OCI-LY7 (cell line): ENCODE data around the gene FKTN. TPM values are rescaled to one million over a fixed set of nuclear protein-coding genes. Genes with fewer than 3 reads are reported as not detected.

Source experiments
- BruUV-seq: library from RNA; stranded (reverse); fragments of 400-500 nt; replicated peaks from 2 replicates; lab custom pipeline; 2021; lab: Mats Ljungman, UMichigan
- CTCF ChIA-PET: fragments of 300-600 bp; sonication (Branson Sonifier 250); formaldehyde crosslinking; loops from one replicate; lab custom pipeline; 2022; ENCODE audit warnings: antibody characterized with exemption; ENCODE audit not compliant: unreplicated experiment; lab: Charles Lee
- POLR2A ChIA-PET: fragments of 300-600 bp; sonication (Branson Sonifier 250); formaldehyde crosslinking; loops from one replicate; lab custom pipeline; 2022; ENCODE audit warnings: antibody characterized with exemption; lab: Charles Lee
- DNase-seq: peaks from one replicate; pipeline ENCODE4 v3.0.0-alpha.2; 2015; ENCODE audit warnings: low spot score
- H2AFZ ChIP-seq: fragments of 200-600 bp; sonication (generic), shearing (Covaris generic); 2 replicates; pipeline ENCODE4 v1.6.1; 2014; ENCODE audit warnings: mild to moderate bottlenecking, antibody characterized with exemption, low read length, moderate library complexity
- H3K27ac ChIP-seq: fragments of 200-600 bp; sonication (generic); 2 replicates; pipeline ENCODE4 v1.5.1; 2014; ENCODE audit warnings: mixed run types, low read depth, mild to moderate bottlenecking, moderate library complexity, low read length, inconsistent platforms; ENCODE audit not compliant: poor library complexity, severe bottlenecking
- H3K36me3 ChIP-seq: fragments of 200-600 bp; sonication (generic); 2 replicates; pipeline ENCODE4 v1.6.1; 2014; ENCODE audit warnings: mild to moderate bottlenecking, antibody characterized with exemption, low read length, moderate library complexity, mixed read lengths; ENCODE audit not compliant: insufficient read depth
- H3K4me1 ChIP-seq: fragments of 200-600 bp; sonication (generic); 2 replicates; pipeline ENCODE4 v1.5.1; 2014; ENCODE audit warnings: mild to moderate bottlenecking, low read length; ENCODE audit not compliant: insufficient read depth, poor library complexity, severe bottlenecking
- H3K4me2 ChIP-seq: fragments of 200-600 bp; sonication (generic); 2 replicates; pipeline ENCODE4 v1.6.1; 2014; ENCODE audit warnings: mild to moderate bottlenecking, low read length
- H3K4me3 ChIP-seq: fragments of 200-600 bp; sonication (generic); 2 replicates; pipeline ENCODE4 v1.5.1; 2014; ENCODE audit warnings: mild to moderate bottlenecking, low read depth, low read length; ENCODE audit not compliant: poor library complexity, severe bottlenecking
- H3K79me2 ChIP-seq: fragments of 200-600 bp; sonication (generic); 2 replicates; pipeline ENCODE4 v1.6.1; 2016; ENCODE audit warnings: low read depth, mild to moderate bottlenecking, low read length, moderate library complexity, mixed read lengths; ENCODE audit not compliant: insufficient read depth
- H3K9me2 ChIP-seq: fragments of 200-600 bp; sonication (generic); 2 replicates; pipeline ENCODE4 v1.6.1; 2016; ENCODE audit warnings: mild to moderate bottlenecking, low read length, mixed read lengths; ENCODE audit not compliant: insufficient read depth
- H3K9me3 ChIP-seq: fragments of 200-600 bp; sonication (generic); 2 replicates; pipeline ENCODE4 v1.6.1; 2014; ENCODE audit warnings: mild to moderate bottlenecking, mixed run types, low read length, mixed read lengths
- H4K20me1 ChIP-seq: fragments of 200-600 bp; sonication (generic); 2 replicates; pipeline ENCODE4 v1.6.1; 2014; ENCODE audit warnings: mild to moderate bottlenecking, antibody characterized with exemption, low read length, moderate library complexity, mixed read lengths; ENCODE audit not compliant: insufficient read depth
- CTCF ChIP-seq: fragments of 200-600 bp; sonication (generic); conservative IDR thresholded peaks from 2 replicates; pipeline ENCODE4 v1.5.1; 2014; ENCODE audit warnings: mild to moderate bottlenecking, antibody characterized with exemption, low read length, moderate library complexity, mixed read lengths
- EZH2phosphoT487 ChIP-seq: fragments of 200-600 bp; sonication (generic); IDR thresholded peaks from 2 replicates; pipeline ENCODE4 v1.6.1; 2018; ENCODE audit warnings: low read depth, borderline replicate concordance, mild to moderate bottlenecking, mixed run types, antibody characterized with exemption, low read length, moderate library complexity, mixed read lengths
- intact Hi-C: fragments of 100-400 bp; cut with micrococcal nuclease; formaldehyde crosslinking; loops from one replicate; pipeline ENCODE4 v1.10.0; 2022; ENCODE audit not compliant: unreplicated experiment
- total RNA-seq, 2 experiments: library from RNA; depleted of rRNA in 1 of 2; stranded (reverse); fragments of >200 nt in 1 of 2; shearing (Covaris generic) in 1 of 2; gene quantifications; 2 replicates each; pipeline ENCODE4 v1.2.3, GENCODE V29; 2014 to 2022

FKTN gene
- total RNA-seq, 2 experiments from 2014 or later = 10.7 to 17.3 TPM

- BruUV-seq = no TSS peak
- Histone ChIP-seq H3K4me2 (no peak overlapping the region), H3K79me2 (no peaks in the 10 kb centered on the region), H2AFZ (no peak overlapping the region), H3K9me2 (no peaks in the 10 kb centered on the region), H3K4me1 (no peaks in the 10 kb centered on the region), H3K36me3 (no peaks in the 10 kb centered on the region), H3K9me3 (no peaks in the 10 kb centered on the region), H4K20me1 (no peaks in the 10 kb centered on the region), H3K4me3 (no peak overlapping the region), H3K27ac (no peak overlapping the region)
- TF ChIP-seq EZH2phosphoT487 = no peak
- no peak for TF ChIP-seq CTCF
- intact Hi-C loops = no loop called here
- CTCF ChIA-PET = no interaction called here
- DNase-seq = no peak
- POLR2A ChIA-PET = interaction anchor here (0.6 to 0.8 kb wide), 3 partner anchors 12 to 540 kb away, joined by 3 to 5 read pairs (median 4); no protein-coding TSS in a partner anchor
Measured at GRCh38 chr9:105535920-105536668, 21.8 kb upstream of the FKTN start.

GRCh38 chr9:105539452-105539851, 18.5 kb upstream of the FKTN start:
- ChIA-PET CTCF (no interaction called here), POLR2A (interaction anchor here (0.6 kb wide), 1 partner anchor 65 kb away, joined by 3 read pairs; no protein-coding TSS in a partner anchor)
- Histone ChIP-seq H3K9me2 (no peaks in the 10 kb centered on the region), H3K4me3 (no peak overlapping the region), H3K9me3 (no peaks in the 10 kb centered on the region), H3K27ac (no peak overlapping the region), H2AFZ (no peak overlapping the region), H3K4me2 (no peak overlapping the region), H4K20me1 (no peaks in the 10 kb centered on the region), H3K79me2 (no peaks in the 10 kb centered on the region), H3K36me3 (no peaks in the 10 kb centered on the region), H3K4me1 (no peaks in the 10 kb centered on the region)
- peak; percentile 21 for DNase-seq
- TF ChIP-seq CTCF = peak; percentile 64
- TF ChIP-seq EZH2phosphoT487 = no peak
- intact Hi-C loops = no loop called here
- no TSS peak for BruUV-seq

- no TSS peak for BruUV-seq
- Histone ChIP-seq H4K20me1 (no peaks in the 10 kb centered on the region), H3K27ac (no peak overlapping the region), H3K79me2 (no peaks in the 10 kb centered on the region), H2AFZ (no peak overlapping the region), H3K9me3 (no peaks in the 10 kb centered on the region), H3K4me3 (no peak overlapping the region), H3K4me1 (no peaks in the 10 kb centered on the region), H3K4me2 (no peak overlapping the region), H3K9me2 (no peaks in the 10 kb centered on the region), H3K36me3 (no peaks in the 10 kb centered on the region)
- CTCF ChIA-PET = no interaction called here
- TF ChIP-seq EZH2phosphoT487 = no peak
- TF ChIP-seq CTCF = no peak
- no peak for DNase-seq
- POLR2A ChIA-PET = interaction anchor here (1.5 to 2.2 kb wide), 2 partner anchors 10 to 11 kb away, joined by 5 read pairs; no protein-coding TSS in a partner anchor
- intact Hi-C loops = no loop called here
Measured at GRCh38 chr9:105541838-105542237, 16.1 kb upstream of the FKTN start.
